GM23338 (cell line): ENCODE data around the gene TMEM116. TPM values are rescaled to one million over a fixed set of nuclear protein-coding genes. Genes with fewer than 3 reads are reported as not detected.

Experiments used
- ATAC-seq: fragments of 200-7000 bp; cut with Tn5 transposase; 3 replicates; pipeline ENCODE4 v1.9.1; 2020
- DNase-seq: peaks from one replicate; pipeline ENCODE4 v3.0.0-alpha.2; 2015; ENCODE audit warnings: low spot score
- H2AFZ ChIP-seq: fragments of 200-600 bp; sonication (generic); 2 replicates; pipeline ENCODE4 v1.8.0; 2016; ENCODE audit warnings: antibody characterized with exemption, mild to moderate bottlenecking, moderate library complexity
- H3F3A ChIP-seq: fragments of 200-600 bp; sonication (generic); replicated peaks from 2 replicates; pipeline ENCODE4 v1.8.0; 2017; ENCODE audit warnings: antibody characterized with exemption, mixed run types, low read depth
- H3K27ac ChIP-seq: fragments of 200-600 bp; sonication (generic); 2 replicates; pipeline ENCODE4 v1.6.1; 2016; ENCODE audit warnings: low read depth
- H3K27me3 ChIP-seq: fragments of 200-600 bp; sonication (generic); 2 replicates; pipeline ENCODE4 v1.8.0; 2016; ENCODE audit warnings: mild to moderate bottlenecking, mixed run types, moderate library complexity; ENCODE audit not compliant: insufficient read depth
- H3K36me3 ChIP-seq: fragments of 200-600 bp; sonication (generic); 2 replicates; pipeline ENCODE4 v1.8.0; 2016; ENCODE audit warnings: mild to moderate bottlenecking; ENCODE audit not compliant: insufficient read depth
- H3K4me1 ChIP-seq: fragments of 200-600 bp; sonication (generic); 2 replicates; pipeline ENCODE4 v1.8.0; 2016; ENCODE audit warnings: mild to moderate bottlenecking, moderate library complexity; ENCODE audit not compliant: insufficient read depth
- H3K4me2 ChIP-seq: fragments of 200-600 bp; sonication (generic); 2 replicates; pipeline ENCODE4 v1.7.1; 2017; ENCODE audit warnings: mixed run types
- H3K4me3 ChIP-seq: fragments of 200-600 bp; sonication (generic); 2 replicates; pipeline ENCODE4 v1.6.1; 2016; ENCODE audit warnings: mixed run types
- H3K79me2 ChIP-seq: fragments of 200-600 bp; sonication (generic); replicated peaks from 2 replicates; pipeline ENCODE4 v1.8.0; 2017; ENCODE audit warnings: mild to moderate bottlenecking; ENCODE audit not compliant: insufficient read depth
- H3K9me2 ChIP-seq: fragments of 200-600 bp; sonication (generic); 2 replicates; pipeline ENCODE4 v1.8.0; 2017; ENCODE audit not compliant: insufficient read depth
- H4K20me1 ChIP-seq: fragments of 200-600 bp; sonication (generic); replicated peaks from 2 replicates; pipeline ENCODE4 v1.8.0; 2017; ENCODE audit warnings: mild to moderate bottlenecking; ENCODE audit not compliant: insufficient read depth
- H3K27ac Mint-ChIP-seq: 2 replicates; pipeline ENCODE4 v1.8.0; 2020; ENCODE audit warnings: inconsistent platforms, mild to moderate bottlenecking, moderate library complexity, mixed read lengths
- H3K27me3 Mint-ChIP-seq: 3 replicates; pipeline ENCODE4 v1.8.0; 2022; ENCODE audit warnings: low read depth, mild to moderate bottlenecking, moderate library complexity, mixed read lengths, inconsistent platforms; ENCODE audit not compliant: insufficient read depth, poor library complexity
- H3K36me3 Mint-ChIP-seq: 3 replicates; pipeline ENCODE4 v1.8.0; 2021; ENCODE audit warnings: low read depth, mild to moderate bottlenecking, inconsistent platforms, moderate library complexity, mixed read lengths
- H3K4me1 Mint-ChIP-seq: 3 replicates; pipeline ENCODE4 v1.8.0; 2020; ENCODE audit warnings: mild to moderate bottlenecking, inconsistent platforms, mixed read lengths
- H3K4me3 Mint-ChIP-seq: 3 replicates; pipeline ENCODE4 v1.8.0; 2021; ENCODE audit warnings: moderate library complexity, mild to moderate bottlenecking, inconsistent platforms, mixed read lengths
- H3K9me3 Mint-ChIP-seq: 3 replicates; pipeline ENCODE4 v1.8.0; 2020; ENCODE audit warnings: moderate library complexity, mild to moderate bottlenecking, inconsistent platforms, mixed read lengths
- CREB1 ChIP-seq: fragments of 250-450 bp; sonication (Bioruptor Pico); IDR thresholded peaks from 2 replicates; pipeline ENCODE4 v1.5.0; 2020; ENCODE audit warnings: low read depth, mild to moderate bottlenecking, moderate library complexity
- EZH2 ChIP-seq: fragments of 200-600 bp; sonication (generic); IDR thresholded peaks from one replicate; pipeline ENCODE4 v1.8.0; 2017; ENCODE audit warnings: antibody characterized with exemption, mild to moderate bottlenecking, low read depth; ENCODE audit not compliant: unreplicated experiment
- EZH2phosphoT487 ChIP-seq: fragments of 200-600 bp; sonication (generic); IDR thresholded peaks from one replicate; pipeline ENCODE4 v1.8.1; 2018; ENCODE audit warnings: antibody characterized with exemption; ENCODE audit not compliant: unreplicated experiment
- JUNB ChIP-seq: IDR thresholded peaks from one replicate; pipeline ENCODE4 v1.6.1; 2016; ENCODE audit warnings: antibody characterized with exemption; ENCODE audit not compliant: unreplicated experiment
- NANOG ChIP-seq: IDR thresholded peaks from 2 replicates; pipeline ENCODE4 v1.6.1; 2016; ENCODE audit warnings: antibody characterized with exemption, borderline replicate concordance
- POLR2AphosphoS5 ChIP-seq: IDR thresholded peaks from 2 replicates; pipeline ENCODE4 v1.6.1; 2016; ENCODE audit warnings: antibody characterized with exemption, low read depth
- STAT1 ChIP-seq: IDR thresholded peaks from one replicate; pipeline ENCODE4 v1.6.1; 2016; ENCODE audit warnings: antibody characterized with exemption; ENCODE audit not compliant: unreplicated experiment
- ZNF114 ChIP-seq: fragments of 250-450 bp; sonication (Bioruptor Pico); IDR thresholded peaks from 2 replicates; pipeline ENCODE4 v1.5.0; 2020; ENCODE audit warnings: mild to moderate bottlenecking, moderate library complexity
- ZNF331 ChIP-seq: fragments of 250-450 bp; sonication (Bioruptor Pico); IDR thresholded peaks from 2 replicates; pipeline ENCODE4 v1.5.0; 2020; ENCODE audit warnings: low read depth, mild to moderate bottlenecking, moderate library complexity
- polyA plus RNA-seq: library from polyadenylated mRNA; unstranded; fragments of >200 nt; fragmentation: Nextera tagmentation; extraction: Ambion mirVana; gene quantifications from 2 replicates; pipeline ENCODE4 v1.2.1, GENCODE V29; 2016
- total RNA-seq: library from RNA; depleted of rRNA; stranded (reverse); fragments of >200 nt; shearing (Covaris generic); gene quantifications from 2 replicates; pipeline ENCODE4 v1.2.3, GENCODE V29; 2014
- TF ChIP-seq, protein P1 (sequence below): IDR thresholded peaks from one replicate; pipeline ENCODE4 v1.6.1; 2018; ENCODE audit warnings: antibody characterized with exemption; ENCODE audit not compliant: unreplicated experiment
- TF ChIP-seq, protein P2 (sequence below): IDR thresholded peaks from 2 replicates; pipeline ENCODE4 v1.6.1; 2016; ENCODE audit warnings: antibody characterized with exemption
- TF ChIP-seq, protein P3 (sequence below), 2 experiments: fragments of 200-600 bp in 1 of 2; sonication (generic) in 1 of 2; conservative IDR thresholded peaks; 2 replicates each; pipeline versions ENCODE4 v1.5.1 to v1.6.1; 2016 to 2017; ENCODE audit warnings: antibody characterized with exemption in 2 of 2, low read depth in 2 of 2, mild to moderate bottlenecking in 2 of 2, moderate library complexity in 1 of 2
- TF ChIP-seq, protein P4 (sequence below): fragments of 250-450 bp; sonication (Bioruptor Pico); IDR thresholded peaks from 2 replicates; pipeline ENCODE4 v1.5.0; 2020; ENCODE audit warnings: mild to moderate bottlenecking, moderate library complexity

Gene TMEM116
- total and polyA plus RNA-seq, 2 experiments from 2014 or later, result 8.0 to 10.4 TPM

DNA sequence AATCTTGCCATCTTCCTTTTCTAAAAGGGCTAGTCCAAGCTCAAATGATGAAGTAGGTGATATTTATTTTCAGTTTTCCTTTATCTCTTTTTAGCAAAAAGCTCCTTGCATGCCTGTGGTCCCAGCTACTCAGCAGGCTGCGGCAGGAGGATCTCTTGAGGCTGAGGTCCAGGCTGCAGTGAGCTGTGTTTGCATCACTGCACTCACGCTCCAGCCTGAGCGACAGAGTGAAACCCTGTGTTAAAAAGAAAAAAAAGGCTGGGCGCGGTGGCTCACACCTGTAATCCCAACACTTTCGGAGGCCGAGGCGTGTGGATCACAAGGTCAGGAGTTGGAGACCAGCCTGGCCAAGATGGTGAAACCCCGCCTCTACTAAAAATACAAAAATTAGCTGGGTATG is 5.0 kb downstream of the TMEM116 start:
- H3K4me1 ChIP-seq, result peaks cover 16% of the 10 kb centered on the region
- peak overlapping the region; percentile 75; the same call in 1 of the 2 replicates for H3K27ac Mint-ChIP-seq
- H4K20me1 ChIP-seq, result no peaks in the 10 kb centered on the region
- H3K27ac ChIP-seq, result no peak overlapping the region
- H3K9me3 Mint-ChIP-seq, result no peaks in the 10 kb centered on the region
- H3K36me3 Mint-ChIP-seq, result peaks cover 10% of the 10 kb centered on the region
- no peaks in the 10 kb centered on the region for H3K27me3 ChIP-seq
- peaks cover 10% of the 10 kb centered on the region; the same call in 1 of the 2 replicates for H3F3A ChIP-seq
- no peak overlapping the region for H3K4me3 ChIP-seq
- no peaks in the 10 kb centered on the region for H3K36me3 ChIP-seq
- peaks cover 13% of the 10 kb centered on the region for H3K79me2 ChIP-seq
- TF ChIP-seq, protein P1, sequence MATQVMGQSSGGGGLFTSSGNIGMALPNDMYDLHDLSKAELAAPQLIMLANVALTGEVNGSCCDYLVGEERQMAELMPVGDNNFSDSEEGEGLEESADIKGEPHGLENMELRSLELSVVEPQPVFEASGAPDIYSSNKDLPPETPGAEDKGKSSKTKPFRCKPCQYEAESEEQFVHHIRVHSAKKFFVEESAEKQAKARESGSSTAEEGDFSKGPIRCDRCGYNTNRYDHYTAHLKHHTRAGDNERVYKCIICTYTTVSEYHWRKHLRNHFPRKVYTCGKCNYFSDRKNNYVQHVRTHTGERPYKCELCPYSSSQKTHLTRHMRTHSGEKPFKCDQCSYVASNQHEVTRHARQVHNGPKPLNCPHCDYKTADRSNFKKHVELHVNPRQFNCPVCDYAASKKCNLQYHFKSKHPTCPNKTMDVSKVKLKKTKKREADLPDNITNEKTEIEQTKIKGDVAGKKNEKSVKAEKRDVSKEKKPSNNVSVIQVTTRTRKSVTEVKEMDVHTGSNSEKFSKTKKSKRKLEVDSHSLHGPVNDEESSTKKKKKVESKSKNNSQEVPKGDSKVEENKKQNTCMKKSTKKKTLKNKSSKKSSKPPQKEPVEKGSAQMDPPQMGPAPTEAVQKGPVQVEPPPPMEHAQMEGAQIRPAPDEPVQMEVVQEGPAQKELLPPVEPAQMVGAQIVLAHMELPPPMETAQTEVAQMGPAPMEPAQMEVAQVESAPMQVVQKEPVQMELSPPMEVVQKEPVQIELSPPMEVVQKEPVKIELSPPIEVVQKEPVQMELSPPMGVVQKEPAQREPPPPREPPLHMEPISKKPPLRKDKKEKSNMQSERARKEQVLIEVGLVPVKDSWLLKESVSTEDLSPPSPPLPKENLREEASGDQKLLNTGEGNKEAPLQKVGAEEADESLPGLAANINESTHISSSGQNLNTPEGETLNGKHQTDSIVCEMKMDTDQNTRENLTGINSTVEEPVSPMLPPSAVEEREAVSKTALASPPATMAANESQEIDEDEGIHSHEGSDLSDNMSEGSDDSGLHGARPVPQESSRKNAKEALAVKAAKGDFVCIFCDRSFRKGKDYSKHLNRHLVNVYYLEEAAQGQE, result no peak
- TF ChIP-seq NANOG, result no peak
- TF ChIP-seq CREB1 (CRISPR knock-in tag), result no peak
- TF ChIP-seq ZNF114 (CRISPR knock-in tag), result no peak
- TF ChIP-seq STAT1, result no peak
- no peak for TF ChIP-seq EZH2phosphoT487
- no peak for TF ChIP-seq JUNB
- TF ChIP-seq, protein P2, sequence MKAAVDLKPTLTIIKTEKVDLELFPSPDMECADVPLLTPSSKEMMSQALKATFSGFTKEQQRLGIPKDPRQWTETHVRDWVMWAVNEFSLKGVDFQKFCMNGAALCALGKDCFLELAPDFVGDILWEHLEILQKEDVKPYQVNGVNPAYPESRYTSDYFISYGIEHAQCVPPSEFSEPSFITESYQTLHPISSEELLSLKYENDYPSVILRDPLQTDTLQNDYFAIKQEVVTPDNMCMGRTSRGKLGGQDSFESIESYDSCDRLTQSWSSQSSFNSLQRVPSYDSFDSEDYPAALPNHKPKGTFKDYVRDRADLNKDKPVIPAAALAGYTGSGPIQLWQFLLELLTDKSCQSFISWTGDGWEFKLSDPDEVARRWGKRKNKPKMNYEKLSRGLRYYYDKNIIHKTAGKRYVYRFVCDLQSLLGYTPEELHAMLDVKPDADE, result no peak
- TF ChIP-seq, protein P3, sequence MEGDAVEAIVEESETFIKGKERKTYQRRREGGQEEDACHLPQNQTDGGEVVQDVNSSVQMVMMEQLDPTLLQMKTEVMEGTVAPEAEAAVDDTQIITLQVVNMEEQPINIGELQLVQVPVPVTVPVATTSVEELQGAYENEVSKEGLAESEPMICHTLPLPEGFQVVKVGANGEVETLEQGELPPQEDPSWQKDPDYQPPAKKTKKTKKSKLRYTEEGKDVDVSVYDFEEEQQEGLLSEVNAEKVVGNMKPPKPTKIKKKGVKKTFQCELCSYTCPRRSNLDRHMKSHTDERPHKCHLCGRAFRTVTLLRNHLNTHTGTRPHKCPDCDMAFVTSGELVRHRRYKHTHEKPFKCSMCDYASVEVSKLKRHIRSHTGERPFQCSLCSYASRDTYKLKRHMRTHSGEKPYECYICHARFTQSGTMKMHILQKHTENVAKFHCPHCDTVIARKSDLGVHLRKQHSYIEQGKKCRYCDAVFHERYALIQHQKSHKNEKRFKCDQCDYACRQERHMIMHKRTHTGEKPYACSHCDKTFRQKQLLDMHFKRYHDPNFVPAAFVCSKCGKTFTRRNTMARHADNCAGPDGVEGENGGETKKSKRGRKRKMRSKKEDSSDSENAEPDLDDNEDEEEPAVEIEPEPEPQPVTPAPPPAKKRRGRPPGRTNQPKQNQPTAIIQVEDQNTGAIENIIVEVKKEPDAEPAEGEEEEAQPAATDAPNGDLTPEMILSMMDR (conservative IDR thresholded peaks at IDR 0.05; ENCODE audit: low read depth in 2 of 2), result no peak
- TF ChIP-seq, protein P4, sequence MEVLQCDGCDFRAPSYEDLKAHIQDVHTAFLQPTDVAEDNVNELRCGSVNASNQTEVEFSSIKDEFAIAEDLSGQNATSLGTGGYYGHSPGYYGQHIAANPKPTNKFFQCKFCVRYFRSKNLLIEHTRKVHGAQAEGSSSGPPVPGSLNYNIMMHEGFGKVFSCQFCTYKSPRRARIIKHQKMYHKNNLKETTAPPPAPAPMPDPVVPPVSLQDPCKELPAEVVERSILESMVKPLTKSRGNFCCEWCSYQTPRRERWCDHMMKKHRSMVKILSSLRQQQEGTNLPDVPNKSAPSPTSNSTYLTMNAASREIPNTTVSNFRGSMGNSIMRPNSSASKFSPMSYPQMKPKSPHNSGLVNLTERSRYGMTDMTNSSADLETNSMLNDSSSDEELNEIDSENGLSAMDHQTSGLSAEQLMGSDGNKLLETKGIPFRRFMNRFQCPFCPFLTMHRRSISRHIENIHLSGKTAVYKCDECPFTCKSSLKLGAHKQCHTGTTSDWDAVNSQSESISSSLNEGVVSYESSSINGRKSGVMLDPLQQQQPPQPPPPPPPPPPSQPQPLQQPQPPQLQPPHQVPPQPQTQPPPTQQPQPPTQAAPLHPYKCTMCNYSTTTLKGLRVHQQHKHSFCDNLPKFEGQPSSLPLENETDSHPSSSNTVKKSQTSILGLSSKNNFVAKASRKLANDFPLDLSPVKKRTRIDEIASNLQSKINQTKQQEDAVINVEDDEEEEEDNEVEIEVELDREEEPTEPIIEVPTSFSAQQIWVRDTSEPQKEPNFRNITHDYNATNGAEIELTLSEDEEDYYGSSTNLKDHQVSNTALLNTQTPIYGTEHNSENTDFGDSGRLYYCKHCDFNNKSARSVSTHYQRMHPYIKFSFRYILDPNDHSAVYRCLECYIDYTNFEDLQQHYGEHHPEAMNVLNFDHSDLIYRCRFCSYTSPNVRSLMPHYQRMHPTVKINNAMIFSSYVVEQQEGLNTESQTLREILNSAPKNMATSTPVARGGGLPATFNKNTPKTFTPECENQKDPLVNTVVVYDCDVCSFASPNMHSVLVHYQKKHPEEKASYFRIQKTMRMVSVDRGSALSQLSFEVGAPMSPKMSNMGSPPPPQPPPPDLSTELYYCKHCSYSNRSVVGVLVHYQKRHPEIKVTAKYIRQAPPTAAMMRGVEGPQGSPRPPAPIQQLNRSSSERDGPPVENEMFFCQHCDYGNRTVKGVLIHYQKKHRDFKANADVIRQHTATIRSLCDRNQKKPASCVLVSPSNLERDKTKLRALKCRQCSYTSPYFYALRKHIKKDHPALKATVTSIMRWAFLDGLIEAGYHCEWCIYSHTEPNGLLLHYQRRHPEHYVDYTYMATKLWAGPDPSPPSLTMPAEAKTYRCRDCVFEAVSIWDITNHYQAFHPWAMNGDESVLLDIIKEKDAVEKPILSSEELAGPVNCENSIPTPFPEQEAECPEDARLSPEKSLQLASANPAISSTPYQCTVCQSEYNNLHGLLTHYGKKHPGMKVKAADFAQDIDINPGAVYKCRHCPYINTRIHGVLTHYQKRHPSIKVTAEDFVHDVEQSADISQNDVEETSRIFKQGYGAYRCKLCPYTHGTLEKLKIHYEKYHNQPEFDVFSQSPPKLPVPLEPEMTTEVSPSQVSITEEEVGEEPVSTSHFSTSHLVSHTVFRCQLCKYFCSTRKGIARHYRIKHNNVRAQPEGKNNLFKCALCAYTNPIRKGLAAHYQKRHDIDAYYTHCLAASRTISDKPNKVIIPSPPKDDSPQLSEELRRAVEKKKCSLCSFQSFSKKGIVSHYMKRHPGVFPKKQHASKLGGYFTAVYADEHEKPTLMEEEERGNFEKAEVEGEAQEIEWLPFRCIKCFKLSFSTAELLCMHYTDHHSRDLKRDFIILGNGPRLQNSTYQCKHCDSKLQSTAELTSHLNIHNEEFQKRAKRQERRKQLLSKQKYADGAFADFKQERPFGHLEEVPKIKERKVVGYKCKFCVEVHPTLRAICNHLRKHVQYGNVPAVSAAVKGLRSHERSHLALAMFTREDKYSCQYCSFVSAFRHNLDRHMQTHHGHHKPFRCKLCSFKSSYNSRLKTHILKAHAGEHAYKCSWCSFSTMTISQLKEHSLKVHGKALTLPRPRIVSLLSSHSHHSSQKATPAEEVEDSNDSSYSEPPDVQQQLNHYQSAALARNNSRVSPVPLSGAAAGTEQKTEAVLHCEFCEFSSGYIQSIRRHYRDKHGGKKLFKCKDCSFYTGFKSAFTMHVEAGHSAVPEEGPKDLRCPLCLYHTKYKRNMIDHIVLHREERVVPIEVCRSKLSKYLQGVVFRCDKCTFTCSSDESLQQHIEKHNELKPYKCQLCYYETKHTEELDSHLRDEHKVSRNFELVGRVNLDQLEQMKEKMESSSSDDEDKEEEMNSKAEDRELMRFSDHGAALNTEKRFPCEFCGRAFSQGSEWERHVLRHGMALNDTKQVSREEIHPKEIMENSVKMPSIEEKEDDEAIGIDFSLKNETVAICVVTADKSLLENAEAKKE, result no peak
- no peak for TF ChIP-seq EZH2
- TF ChIP-seq POLR2AphosphoS5, result no peak
- no peak for TF ChIP-seq ZNF331 (CRISPR knock-in tag)
- DNase-seq, result no peak
- H3K4me1 Mint-ChIP-seq, result peaks cover 33% of the 10 kb centered on the region
- ATAC-seq, result no peak
- H3K4me2 ChIP-seq, result no peak overlapping the region
- peaks cover 9% of the 10 kb centered on the region for H3K27me3 Mint-ChIP-seq
- no peaks in the 10 kb centered on the region for H3K9me2 ChIP-seq
- H3K4me3 Mint-ChIP-seq, result no peak overlapping the region
- no peak overlapping the region for H2AFZ ChIP-seq
